Body of pancreas (tissue), 4 donors: ENCODE measurements around the gene GPANK1. TPM values are rescaled to one million over a fixed set of nuclear protein-coding genes. Genes with fewer than 3 reads are reported as not detected.
A peak's percentile ranks its signal among the peaks of the same experiment; 100 is the strongest.

Source experiments
- ATAC-seq: fragments of 150-250 bp; one replicate; pipeline ENCODE4 v1.9.1; 2016
- DNase-seq, 4 donors: peaks; one replicate each; pipeline ENCODE4 v3.0.0-alpha.2; 2019
- H3K27ac ChIP-seq, 4 donors: fragments of 200-600 bp; sonication (generic); 1 replicate in 3 of 4; 2 replicates in 1 of 4; pipeline versions ENCODE4 v1.5.1 to v1.6.1; 2016 to 2019; ENCODE audit warnings: mild to moderate bottlenecking in 1 of 4, mixed read lengths in 1 of 4, moderate library complexity in 1 of 4
- H3K27me3 ChIP-seq, 2 donors: fragments of 200-600 bp; sonication (generic); one replicate each; pipeline ENCODE4 v1.6.0; 2016; ENCODE audit warnings: mild to moderate bottlenecking in 1 of 2
- H3K36me3 ChIP-seq, 2 donors: fragments of 200-600 bp; sonication (generic); replicated peaks in 1 of 2; 2 replicates each; pipeline ENCODE4 v1.5.1; 2016; ENCODE audit warnings: low read depth in 2 of 2; ENCODE audit not compliant: insufficient read depth in 1 of 2
- H3K4me1 ChIP-seq: fragments of 200-600 bp; sonication (generic); one replicate; pipeline ENCODE4 v1.6.0; 2016
- H3K4me3 ChIP-seq, 2 donors: fragments of 200-600 bp; sonication (generic); 1 replicate in 1 of 2; 2 replicates in 1 of 2; pipeline ENCODE4 v1.5.1; 2016 to 2019
- H3K9me3 ChIP-seq, 3 donors: fragments of 200-600 bp; sonication (generic); 1 replicate in 2 of 3; 2 replicates in 1 of 3; pipeline ENCODE4 v1.5.1; 2016
- POLR2A ChIP-seq, 3 donors: fragments of 450-650 bp; IDR thresholded peaks; one replicate each; pipeline ENCODE4 v1.6.1; 2016; ENCODE audit warnings: antibody characterized with exemption in 3 of 3, mild to moderate bottlenecking in 2 of 3
- WGBS, 2 donors: methylation state at CpG; one replicate each; pipeline ENCODE4 v1.1.5; 2017; 5-methylcytosine and 5-hydroxymethylcytosine counted together
- intact Hi-C: fragments of 100-400 bp; cut with DNase I; formaldehyde crosslinking; loops from one replicate; pipeline ENCODE4 v1.15.1; 2023
- total RNA-seq, 2 donors: library from RNA; depleted of rRNA; stranded (reverse); fragments of >200 nt; gene quantifications; one replicate each; pipeline ENCODE4 v1.1.0, GENCODE V29; 2016
- TF ChIP-seq, protein P1 (sequence below), 7 experiments: fragments of 450-650 bp in 4 of 7; fragments of 200-600 bp in 3 of 7; sonication (generic) in 3 of 7; IDR thresholded peaks; one replicate each; pipeline ENCODE4 v1.5.1; 2016 to 2019; ENCODE audit warnings: antibody characterized with exemption in 7 of 7

Gene GPANK1
- total RNA-seq, 2 donors from 2014 or later = 8.9 to 10.9 TPM

DNA sequence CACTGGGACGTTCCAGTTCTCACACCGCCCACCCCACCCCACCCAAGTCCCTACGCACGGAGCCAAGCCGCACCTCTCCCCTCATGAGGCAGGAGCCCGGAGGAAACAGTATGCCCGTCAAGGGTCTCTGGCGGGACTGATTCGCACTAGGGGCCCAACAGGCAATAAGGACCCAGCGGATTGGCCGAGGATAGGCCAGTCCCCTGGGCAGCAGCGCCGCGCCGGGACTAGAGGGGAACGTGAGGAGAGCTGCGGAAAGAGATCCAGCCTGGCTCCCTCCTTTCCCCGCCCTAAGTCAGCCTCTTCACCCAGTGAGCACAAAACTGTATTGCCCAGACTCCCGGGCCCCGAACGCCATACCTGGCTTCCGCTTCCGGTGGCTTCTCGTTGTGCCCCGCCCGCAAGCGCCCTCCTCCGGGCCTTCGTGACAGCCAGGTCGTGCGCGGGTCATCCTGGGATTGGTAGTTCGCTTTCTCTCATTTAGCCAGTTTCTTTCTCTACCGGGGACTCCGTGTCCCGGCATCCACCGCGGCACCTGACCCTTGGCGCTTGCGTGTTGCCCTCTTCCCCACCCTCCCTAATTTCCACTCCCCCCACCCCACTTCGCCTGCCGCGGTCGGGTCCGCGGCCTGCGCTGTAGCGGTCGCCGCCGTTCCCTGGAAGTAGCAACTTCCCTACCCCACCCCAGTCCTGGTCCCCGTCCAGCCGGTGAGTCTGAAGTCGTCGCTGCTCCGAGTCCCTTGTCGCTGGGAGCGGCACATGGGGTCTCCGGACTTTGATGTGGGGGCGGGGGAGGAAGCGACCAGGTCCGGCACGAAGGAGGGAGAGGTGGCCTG lies 922 bp upstream of the GPANK1 start, which contains the start of gene CSNK2B:
Gene CSNK2B (plus strand): TSS at position 580 of the 836 bp plus-strand sequence. CDS start 752 bp downstream, outside the sequence.
- H3K27me3 ChIP-seq = no peaks in the 10 kb centered on the region
- ATAC-seq = peak; percentile 93
- H3K36me3 ChIP-seq = peaks cover 6 to 22% of the 10 kb centered on the region in 2 donors
- peak; percentile 97 to 99 (median 98) for DNase-seq
- H3K9me3 ChIP-seq = no peaks in the 10 kb centered on the region
- WGBS, 2 donors = 0 to 1% methylated on average over 26 to 63 of the region's 63 CpGs
- H3K27ac ChIP-seq = peak within 1 kb of the TSS; percentile 82 to 96 (median 94)
- TF ChIP-seq, protein P1, sequence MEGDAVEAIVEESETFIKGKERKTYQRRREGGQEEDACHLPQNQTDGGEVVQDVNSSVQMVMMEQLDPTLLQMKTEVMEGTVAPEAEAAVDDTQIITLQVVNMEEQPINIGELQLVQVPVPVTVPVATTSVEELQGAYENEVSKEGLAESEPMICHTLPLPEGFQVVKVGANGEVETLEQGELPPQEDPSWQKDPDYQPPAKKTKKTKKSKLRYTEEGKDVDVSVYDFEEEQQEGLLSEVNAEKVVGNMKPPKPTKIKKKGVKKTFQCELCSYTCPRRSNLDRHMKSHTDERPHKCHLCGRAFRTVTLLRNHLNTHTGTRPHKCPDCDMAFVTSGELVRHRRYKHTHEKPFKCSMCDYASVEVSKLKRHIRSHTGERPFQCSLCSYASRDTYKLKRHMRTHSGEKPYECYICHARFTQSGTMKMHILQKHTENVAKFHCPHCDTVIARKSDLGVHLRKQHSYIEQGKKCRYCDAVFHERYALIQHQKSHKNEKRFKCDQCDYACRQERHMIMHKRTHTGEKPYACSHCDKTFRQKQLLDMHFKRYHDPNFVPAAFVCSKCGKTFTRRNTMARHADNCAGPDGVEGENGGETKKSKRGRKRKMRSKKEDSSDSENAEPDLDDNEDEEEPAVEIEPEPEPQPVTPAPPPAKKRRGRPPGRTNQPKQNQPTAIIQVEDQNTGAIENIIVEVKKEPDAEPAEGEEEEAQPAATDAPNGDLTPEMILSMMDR (IDR thresholded peaks at IDR 0.05) = peak in 1 of 7 experiments; percentile 23
- TF ChIP-seq POLR2A (IDR thresholded peaks at IDR 0.05) = peak; percentile 69 to 91 (median 88)
- peaks cover 53% of the 10 kb centered on the region for H3K4me1 ChIP-seq
- intact Hi-C loops = no loop called here
- H3K4me3 ChIP-seq = peak within 1 kb of the TSS; percentile 87 to 96

DNA sequence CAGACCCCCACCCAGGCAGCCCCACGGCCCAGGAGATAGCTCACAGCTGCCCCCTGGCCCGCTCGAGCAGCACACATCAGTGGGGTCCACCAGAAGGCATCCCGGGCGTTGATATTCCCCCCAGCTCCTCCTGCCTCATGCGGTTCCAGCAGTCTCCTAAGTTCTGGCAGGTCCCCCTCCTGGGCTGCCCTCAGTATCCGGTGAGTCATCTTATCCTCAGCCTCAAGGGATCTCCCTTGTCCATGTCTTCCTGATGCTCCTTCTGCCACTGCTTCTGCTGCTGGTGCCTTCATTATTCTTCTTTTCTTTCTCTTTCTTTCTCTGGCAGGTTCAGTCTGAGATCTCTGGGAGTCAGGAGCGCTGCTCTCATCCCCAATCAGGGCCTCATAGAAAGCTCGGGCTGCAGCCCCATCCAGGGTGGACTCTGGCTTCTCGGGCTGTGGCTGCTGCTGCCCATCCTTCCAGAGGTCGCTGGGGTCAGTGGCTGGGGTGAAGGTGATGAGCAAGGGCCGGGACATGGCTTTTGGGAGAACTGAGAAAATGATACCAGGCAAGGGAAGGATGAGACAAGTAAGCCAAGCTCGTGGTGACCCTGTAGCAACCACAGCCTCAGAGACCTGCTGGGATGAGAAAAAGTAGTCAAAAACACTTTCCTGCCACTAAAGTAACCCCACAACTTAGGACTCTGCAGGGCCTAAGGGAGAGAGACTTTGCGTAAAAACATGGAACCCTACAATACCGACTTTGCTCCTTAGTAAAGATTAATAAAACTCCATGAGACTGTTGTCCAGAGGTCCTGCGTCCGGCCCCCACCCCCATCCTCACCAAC lies 622 bp downstream of the GPANK1 start:
- TF ChIP-seq POLR2A (IDR thresholded peaks at IDR 0.05) = no peak
- TF ChIP-seq, protein P1 (IDR thresholded peaks at IDR 0.05) = no peak
- Histone ChIP-seq H3K4me3 (peak overlapping the region; percentile 63 to 87), H3K9me3 (no peaks in the 10 kb centered on the region), H3K27ac (peak overlapping the region; percentile 82 to 96 (median 94)), H3K4me1 (peaks cover 60% of the 10 kb centered on the region), H3K36me3 (peaks cover 6 to 8% of the 10 kb centered on the region in 2 donors), H3K27me3 (no peaks in the 10 kb centered on the region)
- peak in 2 of 4 donors; percentile 38 to 39 for DNase-seq
- intact Hi-C loops = no loop called here
- WGBS, 2 donors = 14 to 22% methylated on average over 14 to 17 of the region's 17 CpGs
- ATAC-seq = no peak

DNA sequence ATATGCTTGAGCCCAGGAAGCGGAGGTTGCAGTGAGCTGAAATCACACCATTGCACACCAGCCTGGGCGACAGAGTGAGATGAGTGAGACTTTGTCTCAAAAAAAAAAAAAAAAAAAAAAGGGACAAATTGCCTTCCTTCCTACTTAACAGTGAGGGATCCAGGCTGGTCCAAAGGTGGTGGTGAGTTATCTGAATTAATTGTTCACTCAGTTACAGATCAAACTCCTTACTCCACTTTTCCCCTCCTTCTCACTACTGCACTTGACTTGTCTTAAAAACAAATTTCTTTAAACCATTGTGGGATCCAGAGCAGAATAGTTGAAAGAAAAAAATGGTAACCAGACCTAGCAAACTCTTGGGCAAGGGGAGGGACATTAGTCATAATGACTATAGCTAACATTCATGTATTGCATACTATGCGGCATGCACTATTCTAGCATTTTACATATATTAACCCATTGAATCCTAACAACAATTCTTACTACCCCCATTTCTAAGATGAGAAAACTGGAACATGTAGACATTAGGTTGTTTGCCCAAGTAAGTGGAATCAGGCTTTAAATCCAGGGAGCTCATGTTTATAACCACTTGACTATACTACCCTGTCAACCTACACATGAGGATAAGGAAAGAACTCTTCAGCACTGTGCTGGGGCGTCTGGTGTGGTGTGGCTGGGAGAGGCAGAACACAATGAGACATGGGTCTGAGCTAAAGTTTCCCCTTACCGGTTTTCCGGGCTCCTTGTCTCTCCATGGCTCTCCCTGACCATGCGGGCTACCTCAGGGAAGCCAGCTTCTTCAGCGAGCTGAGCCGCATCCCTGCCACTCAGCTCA lies 1.5 kb downstream of the GPANK1 start:
- Histone ChIP-seq H3K27ac (peak overlapping the region in 3 of 4 donors; percentile 82 to 96 (median 94)), H3K4me3 (peak overlapping the region in 1 of 2 donors; percentile 87), H3K9me3 (no peaks in the 10 kb centered on the region), H3K27me3 (no peaks in the 10 kb centered on the region), H3K4me1 (peaks cover 66% of the 10 kb centered on the region), H3K36me3 (peaks cover 3 to 4% of the 10 kb centered on the region in 2 donors)
- intact Hi-C loops = no loop called here
- DNase-seq = no peak
- TF ChIP-seq, protein P1 (IDR thresholded peaks at IDR 0.05) = no peak
- no peak for TF ChIP-seq POLR2A (IDR thresholded peaks at IDR 0.05)
- ATAC-seq = no peak
- WGBS, 2 donors = 53 to 75% methylated on average over 7 to 9 of the region's 9 CpGs

DNA sequence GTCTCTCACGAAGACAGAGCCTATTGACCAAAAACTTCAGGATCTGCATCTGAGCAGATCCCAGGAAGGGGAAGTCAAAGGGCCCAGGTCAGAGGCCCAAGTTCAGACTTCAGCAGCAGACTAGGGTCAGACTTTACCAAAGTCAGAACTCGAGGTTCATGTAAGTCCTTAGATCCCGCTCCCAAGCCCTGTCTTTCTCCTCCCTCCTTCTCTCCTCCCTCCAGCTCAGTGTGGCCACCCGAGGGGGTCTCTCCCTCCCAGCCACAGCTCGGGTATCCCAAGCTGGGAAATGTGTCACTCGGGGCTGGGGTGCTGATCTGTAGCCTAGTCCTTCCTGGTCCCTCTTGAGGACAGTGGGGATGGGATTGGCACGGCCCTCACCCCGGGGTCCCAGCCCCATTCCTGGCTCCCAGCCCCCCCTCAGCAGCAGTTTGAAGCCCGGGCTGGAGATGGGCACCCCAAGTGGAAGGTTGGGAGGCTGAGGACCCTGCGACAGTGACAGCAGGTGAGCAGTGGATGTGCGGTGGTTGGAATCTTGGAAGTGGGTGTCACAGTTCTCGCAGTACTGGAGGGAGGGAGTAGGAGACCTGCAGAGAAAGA lies 2.6 kb downstream of the GPANK1 start:
- Histone ChIP-seq H3K36me3 (peaks cover 0 to 3% of the 10 kb centered on the region in 2 donors), H3K27ac (no peak overlapping the region), H3K9me3 (no peaks in the 10 kb centered on the region), H3K4me1 (peaks cover 65% of the 10 kb centered on the region), H3K27me3 (no peaks in the 10 kb centered on the region), H3K4me3 (no peak overlapping the region)
- WGBS, 2 donors = 82 to 88% methylated on average over 11 to 12 of the region's 12 CpGs
- intact Hi-C loops = no loop called here
- no peak for ATAC-seq
- no peak for DNase-seq
- no peak for TF ChIP-seq POLR2A (IDR thresholded peaks at IDR 0.05)
- TF ChIP-seq, protein P1 (IDR thresholded peaks at IDR 0.05) = no peak
